Large intestine (tissue), 3 donors: ENCODE results near the gene COX5A. TPM values are rescaled to one million over a fixed set of nuclear protein-coding genes. Genes with fewer than 3 reads are reported as not detected.
"Not testable (repeated sequence)": the region's sequence is repeated elsewhere in the genome, so short reads cannot be mapped to it uniquely, and the experiment has no call there.

Experiments used
- DNase-seq, 2 donors: peaks; one replicate each; pipeline versions ENCODE4 v3.0.0 to v3.0.0-alpha.2; 2013
- H3K27ac ChIP-seq: one replicate; pipeline ENCODE4 v1.5.1; 2013; ENCODE audit warnings: low read length
- H3K27me3 ChIP-seq: 2 replicates; pipeline ENCODE4 v1.6.1; 2013; ENCODE audit warnings: low read length; ENCODE audit not compliant: control insufficient read depth, insufficient read depth
- H3K36me3 ChIP-seq: 2 replicates; pipeline ENCODE4 v1.6.1; 2013; ENCODE audit warnings: low read length; ENCODE audit not compliant: control insufficient read depth, insufficient read depth
- H3K4me1 ChIP-seq: one replicate; pipeline ENCODE4 v1.6.1; 2013; ENCODE audit warnings: low read length; ENCODE audit not compliant: control insufficient read depth, insufficient read depth
- H3K4me3 ChIP-seq: one replicate; pipeline ENCODE4 v1.5.1; 2013; ENCODE audit warnings: low read length
- H3K9me3 ChIP-seq: one replicate; pipeline ENCODE4 v1.6.1; 2013; ENCODE audit warnings: mild to moderate bottlenecking, low read depth, low read length, moderate library complexity; ENCODE audit not compliant: control insufficient read depth
- WGBS: methylation state at CpG from one replicate; pipeline ENCODE4 v1.1.5; 2013; ENCODE audit warnings: low lambda C conversion rate; ENCODE audit not compliant: insufficient coverage; 5-methylcytosine and 5-hydroxymethylcytosine counted together
- polyA plus RNA-seq: library from polyadenylated mRNA; unstranded; fragments of 120-200 nt; gene quantifications from one replicate; pipeline ENCODE4 v1.2.1, GENCODE V29; 2013

COX5A gene
- polyA plus RNA-seq, 1 donor = 238 TPM

- peaks cover 67% of the 10 kb centered on the region for H3K36me3 ChIP-seq
- no peaks in the 10 kb centered on the region for H3K4me1 ChIP-seq
- no peak overlapping the region for H3K27ac ChIP-seq
- no peaks in the 10 kb centered on the region for H3K27me3 ChIP-seq
- DNase-seq = no peak
- no CpG with 5 or more reads among the region's 3 CpGs for WGBS
- no peaks in the 10 kb centered on the region for H3K9me3 ChIP-seq
- H3K4me3 ChIP-seq = no peak overlapping the region
These were observed 13.3 kb downstream of the COX5A start for GRCh38 chr15:74924525-74924924.

- Histone ChIP-seq H3K27me3 (no peaks in the 10 kb centered on the region), H3K9me3 (no peaks in the 10 kb centered on the region), H3K4me3 (no peak overlapping the region), H3K27ac (no peak overlapping the region), H3K4me1 (no peaks in the 10 kb centered on the region), H3K36me3 (peaks cover 72% of the 10 kb centered on the region)
- DNase-seq = no peak
- WGBS = 100% methylated on average over 1 of the region's 8 CpGs
These were observed 17.4 kb downstream of the COX5A start for GRCh38 chr15:74920456-74920855.

GRCh38 chr15:74917676-74918075 lies 20.2 kb downstream of the COX5A start:
- no peak for DNase-seq
- no peak overlapping the region for H3K27ac ChIP-seq
- no peak overlapping the region for H3K4me3 ChIP-seq
- WGBS = no CpG with 5 or more reads among the region's 6 CpGs
- H3K36me3 ChIP-seq = peaks cover 63% of the 10 kb centered on the region
- H3K9me3 ChIP-seq = no peaks in the 10 kb centered on the region
- no peaks in the 10 kb centered on the region for H3K27me3 ChIP-seq
- H3K4me1 ChIP-seq = no peaks in the 10 kb centered on the region

GRCh38 chr15:74913799-74914198 lies 24.1 kb downstream of the COX5A start:
- no CpG with 5 or more reads among the region's 8 CpGs for WGBS
- H3K4me1 ChIP-seq, H3K27ac ChIP-seq, H3K4me3 ChIP-seq, H3K27me3 ChIP-seq, DNase-seq, H3K9me3 ChIP-seq: not testable (repeated sequence)
- H3K36me3 ChIP-seq = peaks cover 39% of the 10 kb centered on the region

- Histone ChIP-seq H3K27me3 (no peaks in the 10 kb centered on the region), H3K36me3 (peaks cover 32% of the 10 kb centered on the region), H3K4me3 (no peak overlapping the region), H3K27ac (no peak overlapping the region), H3K4me1 (peaks cover 3% of the 10 kb centered on the region), H3K9me3 (no peaks in the 10 kb centered on the region)
- WGBS = no CpG with 5 or more reads among the region's 9 CpGs
- DNase-seq = no peak
These were observed 24.8 kb downstream of the COX5A start for GRCh38 chr15:74913041-74913440.

- no peak for DNase-seq
- Histone ChIP-seq H3K27me3 (no peaks in the 10 kb centered on the region), H3K9me3 (no peaks in the 10 kb centered on the region), H3K4me1 (peaks cover 11% of the 10 kb centered on the region), H3K4me3 (no peak overlapping the region), H3K36me3 (peaks cover 18% of the 10 kb centered on the region), H3K27ac (no peak overlapping the region)
- no CpG with 5 or more reads among the region's 4 CpGs for WGBS
These were observed 29.2 kb downstream of the COX5A start for GRCh38 chr15:74908635-74909034.

GRCh38 chr15:74907163-74907870 lies 30.6 kb downstream of the COX5A start:
- no peaks in the 10 kb centered on the region for H3K9me3 ChIP-seq
- H3K27ac ChIP-seq = peak overlapping the region; percentile 59
- H3K4me3 ChIP-seq = peak overlapping the region; percentile 89
- 0% methylated on average over 2 of the region's 8 CpGs for WGBS
- H3K36me3 ChIP-seq = peaks cover 27% of the 10 kb centered on the region
- H3K27me3 ChIP-seq = no peaks in the 10 kb centered on the region
- no peak for DNase-seq
- H3K4me1 ChIP-seq = peaks cover 11% of the 10 kb centered on the region

- WGBS = no CpG with 5 or more reads among the region's 74 CpGs
- peak; percentile 79 to 89 for DNase-seq
- Histone ChIP-seq H3K36me3 (peaks cover 30% of the 10 kb centered on the region), H3K27me3 (no peaks in the 10 kb centered on the region), H3K9me3 (no peaks in the 10 kb centered on the region), H3K4me3 (peak within 1 kb of the TSS; percentile 89), H3K27ac (peak within 1 kb of the TSS; percentile 87), H3K4me1 (peaks cover 11% of the 10 kb centered on the region)
These were observed 31.3 kb downstream of the COX5A start, which contains the start of gene FAM219B for GRCh38 chr15:74906450-74907162. Gene FAM219B (minus strand): TSS chr15:74906851. CDS start chr15:74906800, 51 bp downstream.

GRCh38 chr15:74906067-74906449 lies 31.8 kb downstream of the COX5A start:
- Histone ChIP-seq H3K27me3 (no peaks in the 10 kb centered on the region), H3K4me3 (peak overlapping the region; percentile 89), H3K27ac (peak overlapping the region; percentile 87), H3K4me1 (peaks cover 14% of the 10 kb centered on the region), H3K36me3 (peaks cover 32% of the 10 kb centered on the region), H3K9me3 (no peaks in the 10 kb centered on the region)
- whole genome bisulfite sequencing = no CpG with 5 or more reads among the region's 20 CpGs
- DNase-seq = no peak

GRCh38 chr15:74904190-74904805 lies 33.6 kb downstream of the COX5A start:
- no peak overlapping the region for H3K27ac ChIP-seq
- no peak overlapping the region for H3K4me3 ChIP-seq
- H3K4me1 ChIP-seq = peaks cover 11% of the 10 kb centered on the region
- no peaks in the 10 kb centered on the region for H3K27me3 ChIP-seq
- WGBS = no CpG with 5 or more reads among the region's 7 CpGs
- H3K9me3 ChIP-seq = no peaks in the 10 kb centered on the region
- H3K36me3 ChIP-seq = peaks cover 48% of the 10 kb centered on the region
- DNase-seq = no peak
